Stimulated activated CD4-positive, alpha-beta T cell treated with anti-CD3 and anti-CD28 coated beads, Interleukin-2, amount 100 ng/mL, for 24 hours (primary cell): ENCODE results near the gene OR5B21.
A peak's percentile ranks its signal among the peaks of the same experiment; 100 is the strongest.

Experiments used
- DNase-seq, 2 donors: peaks; one replicate each; pipeline ENCODE4 v3.0.0-alpha.2; 2020

Gene OR5B21

DNA sequence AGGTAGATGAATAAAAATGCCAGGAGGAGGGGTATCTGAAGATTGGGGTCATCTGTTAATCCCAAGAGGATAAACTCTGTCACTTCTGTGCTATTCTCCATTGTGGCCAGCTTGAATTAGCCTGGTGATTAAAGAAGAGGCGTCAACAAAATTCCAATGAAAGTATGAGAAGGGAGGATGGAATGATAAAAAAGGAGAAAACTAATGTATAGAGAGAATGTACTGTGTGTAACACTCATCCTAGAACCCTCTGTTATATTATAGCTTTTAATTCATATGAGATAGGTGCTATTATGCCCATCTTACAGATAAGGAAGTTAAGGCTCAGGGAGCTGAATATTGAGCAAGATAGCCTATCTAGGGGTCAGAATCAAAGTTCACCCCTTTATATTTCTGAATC is at the start of gene OR5B21:
OR5B21 (minus strand) TSS at position 101 of the 400 bp plus-strand sequence; CDS start at position 101, 0 bp downstream.
- DNase-seq, result no peak

DNA sequence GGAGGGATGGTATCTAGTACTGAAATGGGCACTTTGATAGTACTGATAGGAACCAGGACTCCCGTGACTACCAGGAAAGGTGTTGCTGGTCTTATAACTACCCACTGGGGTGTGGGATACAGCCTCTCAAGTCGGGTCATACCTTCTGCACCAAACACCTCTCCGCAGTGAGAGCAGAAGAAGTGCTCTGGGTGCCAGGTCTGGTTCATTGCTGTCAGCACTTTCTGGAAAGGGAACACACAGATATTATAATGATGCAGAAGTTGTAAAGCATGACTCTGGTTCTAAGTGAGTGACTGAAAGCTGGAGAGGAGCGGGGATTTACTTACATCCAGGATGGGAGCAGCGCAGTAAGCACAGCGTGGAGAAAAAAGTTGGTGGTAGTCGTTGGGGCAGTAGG is 41.7 kb upstream of the OR5B21 start:
- DNase-seq, result no peak

DNA sequence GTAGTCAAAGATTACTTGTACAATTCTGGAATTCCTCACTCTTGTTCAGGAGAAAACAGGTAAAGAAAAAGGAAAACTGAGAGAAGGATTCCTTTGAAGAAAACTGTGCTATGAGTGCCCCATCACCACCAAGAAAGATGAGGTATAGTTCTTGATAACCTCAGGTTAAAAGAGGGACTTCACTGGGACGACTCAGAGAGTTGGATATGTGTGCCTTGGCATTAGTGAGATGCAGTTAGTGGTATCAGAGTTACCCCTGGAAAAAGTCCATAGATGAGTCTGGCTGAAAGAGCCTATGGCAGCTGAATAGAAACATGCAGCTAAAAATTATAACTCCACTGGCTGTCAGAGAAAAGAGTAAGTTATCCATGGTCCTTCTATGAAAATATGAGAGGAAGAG is 38.9 kb upstream of the OR5B21 start:
- no peak for DNase-seq

DNA sequence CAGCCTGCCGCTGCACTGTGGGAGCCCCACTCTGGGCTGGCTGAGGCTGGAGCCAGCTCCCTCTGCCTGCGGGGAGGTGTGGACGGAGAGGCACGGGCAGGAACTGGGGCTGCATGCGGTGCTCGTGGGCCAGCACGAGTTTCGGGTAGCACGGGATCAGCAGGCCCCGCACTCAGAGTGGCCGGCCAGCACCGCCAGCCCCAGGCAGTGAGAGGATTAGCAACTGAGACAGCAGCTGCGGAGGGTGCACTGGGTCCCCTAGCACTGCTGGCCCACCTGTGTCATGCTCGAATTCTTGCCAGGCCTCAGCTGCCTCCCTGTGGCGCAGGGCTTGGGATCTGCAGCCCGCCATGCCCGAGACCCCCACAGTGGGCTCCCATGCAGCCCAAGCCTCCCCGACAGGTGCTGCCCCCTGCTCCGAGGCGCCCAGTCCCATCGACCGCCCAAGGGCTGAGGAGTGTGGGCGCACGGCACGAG is 24.0 kb upstream of the OR5B21 start:
- DNase-seq, result no peak

DNA sequence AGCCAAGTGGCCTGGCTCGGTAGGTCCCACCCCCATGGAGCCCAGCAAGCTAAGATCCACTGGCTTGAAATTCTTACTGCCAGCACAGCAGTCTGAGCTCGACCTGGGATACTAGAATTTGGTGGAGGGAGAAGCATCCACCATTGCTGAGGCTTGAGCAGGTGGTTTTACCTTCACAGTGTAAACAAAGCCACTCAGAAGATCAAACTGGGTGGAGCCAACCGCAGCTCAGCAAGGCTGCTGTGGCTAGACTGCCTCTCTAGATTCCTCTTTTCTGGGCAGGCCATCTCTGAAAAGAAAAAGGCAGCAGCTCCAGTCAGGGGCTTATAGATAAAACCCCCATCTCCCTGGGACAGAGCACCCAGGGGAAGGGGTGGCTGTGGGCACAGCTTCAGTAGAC is 22.3 kb upstream of the OR5B21 start:
- no peak for DNase-seq

DNA sequence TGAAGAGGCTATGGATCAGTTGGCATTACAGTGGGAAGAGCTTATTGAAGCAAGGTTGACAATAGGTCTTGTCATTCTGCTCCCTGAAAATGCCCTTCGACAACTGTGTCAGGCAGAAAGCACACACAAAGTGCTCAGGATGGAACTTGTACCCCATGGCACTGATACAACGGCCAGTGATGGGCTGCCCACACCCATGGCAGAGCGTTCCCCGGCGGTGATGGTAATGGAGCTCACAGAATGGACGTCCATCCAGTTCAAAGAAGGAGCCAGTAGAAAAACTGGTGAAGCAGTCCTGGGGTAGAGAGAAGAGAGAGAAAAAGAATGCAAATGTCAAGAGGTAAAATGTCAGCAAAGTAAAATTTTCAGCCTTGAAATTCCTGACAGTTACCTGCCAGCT is 19.5 kb upstream of the OR5B21 start:
- no peak for DNase-seq

DNA sequence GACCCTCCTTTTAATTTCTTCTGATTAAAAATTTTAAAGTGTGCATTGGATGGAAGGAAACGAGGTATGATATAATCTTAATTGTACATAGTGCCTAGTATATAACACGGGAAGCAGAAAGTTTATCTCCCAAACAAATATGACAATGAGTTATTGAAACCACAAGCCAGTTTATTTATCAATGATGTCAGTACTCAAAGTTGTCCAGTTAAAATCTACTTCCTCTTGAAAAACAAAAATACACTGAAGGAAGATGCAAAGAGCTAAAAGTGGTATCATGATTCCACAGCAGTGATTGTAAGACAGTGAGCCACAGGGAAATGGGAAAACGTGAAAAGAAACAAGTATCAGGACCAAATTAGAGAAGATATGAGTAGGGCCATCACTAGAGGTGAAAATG is 18.8 kb upstream of the OR5B21 start:
- DNase-seq, result no peak

DNA sequence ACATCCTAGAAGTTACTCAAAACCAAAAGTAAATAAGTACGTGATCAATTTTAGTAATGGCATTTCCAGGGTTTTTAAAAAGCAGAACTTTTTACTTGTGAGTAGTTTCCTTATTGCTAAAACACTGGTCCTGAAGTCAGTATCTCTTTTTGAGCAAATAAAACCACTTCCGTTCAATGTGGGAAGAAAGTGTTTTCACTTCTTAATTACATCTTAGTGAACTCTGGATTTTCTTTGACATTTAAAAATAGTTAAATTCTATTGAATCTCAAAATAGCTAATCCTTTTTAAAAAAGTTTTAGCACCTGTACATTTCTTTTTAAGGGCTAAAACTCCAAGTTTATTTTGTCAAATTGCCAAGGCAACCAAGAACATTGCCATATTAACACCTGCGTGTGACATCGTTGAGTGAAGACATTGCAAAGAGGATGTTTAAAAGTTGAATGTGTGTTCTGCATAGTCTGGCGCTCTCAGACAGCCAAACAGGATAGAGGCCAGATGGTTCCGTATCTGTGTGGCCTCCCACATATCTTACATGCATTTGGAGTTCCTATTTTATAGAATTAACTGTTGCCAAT is 17.2 kb upstream of the OR5B21 start:
- DNase-seq, result no peak

DNA sequence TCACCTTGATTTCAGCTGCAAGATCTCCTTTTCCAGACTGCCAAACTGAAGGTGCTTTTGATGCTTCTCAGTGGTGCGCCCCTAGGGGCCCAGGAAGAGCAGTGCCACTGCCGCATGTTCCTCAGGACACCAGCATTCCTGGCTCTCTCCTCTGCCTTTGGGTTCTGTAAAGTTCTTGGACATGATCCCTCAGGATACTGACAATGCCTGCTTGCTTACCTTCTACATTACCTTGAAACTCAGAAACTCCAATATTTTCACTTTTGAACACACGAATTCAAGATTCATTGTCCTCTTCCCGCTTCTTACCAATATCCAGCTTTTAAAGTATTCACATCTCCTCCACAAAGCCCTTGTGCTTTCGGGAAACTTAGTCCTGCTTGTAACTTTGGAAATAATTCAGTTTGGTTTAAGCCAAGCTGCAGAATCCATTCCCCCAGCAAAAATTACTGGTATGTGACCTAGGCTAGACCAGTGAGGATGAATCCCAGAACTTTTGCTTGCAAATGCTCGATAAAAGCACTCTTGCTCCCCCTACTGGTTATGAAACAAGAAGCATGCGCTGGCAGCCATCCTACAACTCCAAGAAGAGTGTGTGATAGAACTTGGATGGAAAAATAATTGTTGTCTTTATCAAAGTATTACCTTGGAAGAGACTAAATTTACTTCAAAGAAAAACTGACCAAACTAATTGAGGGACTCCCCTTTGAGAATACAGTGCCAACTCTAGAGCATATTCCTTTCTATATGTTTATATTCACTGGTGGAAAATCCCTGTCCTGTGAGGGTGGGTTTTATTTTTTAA is 16.5 kb upstream of the OR5B21 start:
- peak; percentile 47 to 48 for DNase-seq

DNA sequence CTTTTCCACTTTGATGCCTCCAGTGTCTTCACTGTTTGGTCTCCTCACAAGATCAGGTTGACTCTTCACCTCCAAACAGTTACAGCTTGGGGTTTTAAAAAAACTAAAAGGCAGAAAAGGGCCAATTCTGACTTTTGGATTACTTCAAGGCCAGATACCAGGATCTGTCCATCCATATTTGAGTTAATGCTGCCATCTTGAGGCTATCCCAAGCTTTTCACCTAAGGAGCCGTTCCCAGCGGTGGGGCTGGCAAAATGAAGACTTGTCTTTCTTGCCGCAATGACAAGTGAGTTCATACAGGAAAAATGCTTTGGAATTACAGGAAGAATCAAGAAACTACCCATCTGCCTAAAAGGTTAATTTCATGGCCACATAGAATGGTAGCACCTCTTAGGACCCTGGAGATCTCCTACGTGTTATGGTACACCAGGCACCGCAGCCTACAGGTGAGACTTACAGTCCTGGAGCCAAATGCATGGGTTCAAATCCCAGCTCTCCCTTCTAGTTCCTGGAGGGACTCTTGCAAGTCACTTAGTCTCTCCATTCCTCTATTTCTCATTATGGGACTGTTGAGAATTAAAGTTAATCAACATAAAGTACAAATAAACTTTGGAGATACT is 6.0 kb upstream of the OR5B21 start:
- DNase-seq, result peak in 1 of 2 donors; percentile 10

DNA sequence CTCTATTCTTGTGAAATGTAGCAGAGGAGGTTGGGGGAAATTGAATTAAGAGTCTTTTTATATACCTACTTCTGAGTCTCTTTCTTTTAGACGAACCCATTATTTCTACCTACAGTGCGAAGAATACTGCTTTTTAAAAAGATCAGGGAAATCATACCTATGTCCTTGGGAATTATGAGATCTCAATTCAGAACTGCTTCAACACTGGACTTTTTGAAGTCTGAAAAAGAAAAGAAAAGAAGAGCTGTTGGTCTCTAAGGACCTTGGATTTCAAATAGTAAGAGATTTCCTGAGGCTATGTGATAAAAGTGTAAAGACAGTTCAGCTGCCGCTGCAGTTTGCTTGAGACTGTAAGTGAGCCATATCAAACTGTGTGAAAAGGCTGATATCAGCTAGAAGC is 3.7 kb upstream of the OR5B21 start:
- no peak for DNase-seq

DNA sequence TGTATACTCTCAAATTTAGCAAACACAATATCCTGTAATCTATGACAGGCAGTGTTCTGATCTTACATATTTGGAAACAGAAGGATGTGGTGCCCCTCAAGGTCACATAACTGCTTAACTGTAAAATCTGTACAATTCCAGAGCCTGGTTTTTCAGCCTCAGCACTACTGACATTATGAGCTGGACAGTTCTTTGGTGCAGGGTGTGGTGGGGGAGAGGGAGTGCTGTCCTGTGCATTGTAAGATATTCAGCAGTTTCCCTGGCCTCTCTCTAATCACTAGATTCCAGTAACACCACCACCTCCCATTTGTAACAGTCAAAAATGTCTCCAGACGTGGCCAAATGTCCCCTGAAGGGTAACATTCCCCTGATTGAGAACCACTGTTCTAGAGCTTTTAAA is 1.8 kb upstream of the OR5B21 start:
- no peak for DNase-seq

DNA sequence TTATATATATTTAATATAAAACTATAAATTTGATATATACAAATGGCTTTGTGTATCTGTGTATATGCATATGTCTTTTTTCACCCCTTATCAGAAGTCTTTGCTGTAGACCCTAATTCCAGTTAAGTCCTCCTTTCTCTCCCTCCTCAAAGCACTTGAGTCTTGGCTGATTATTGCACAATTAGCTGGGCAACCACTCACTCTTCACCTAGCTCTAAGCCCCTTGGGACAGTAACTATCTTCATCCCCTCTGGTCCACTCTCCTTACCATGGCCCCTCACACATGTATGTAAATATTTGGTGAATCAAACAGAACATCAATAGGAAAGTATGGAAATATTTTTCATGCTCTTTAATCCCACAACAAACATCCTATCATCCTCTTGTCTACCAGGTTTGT is 909 bp upstream of the OR5B21 start:
- DNase-seq, result no peak

DNA sequence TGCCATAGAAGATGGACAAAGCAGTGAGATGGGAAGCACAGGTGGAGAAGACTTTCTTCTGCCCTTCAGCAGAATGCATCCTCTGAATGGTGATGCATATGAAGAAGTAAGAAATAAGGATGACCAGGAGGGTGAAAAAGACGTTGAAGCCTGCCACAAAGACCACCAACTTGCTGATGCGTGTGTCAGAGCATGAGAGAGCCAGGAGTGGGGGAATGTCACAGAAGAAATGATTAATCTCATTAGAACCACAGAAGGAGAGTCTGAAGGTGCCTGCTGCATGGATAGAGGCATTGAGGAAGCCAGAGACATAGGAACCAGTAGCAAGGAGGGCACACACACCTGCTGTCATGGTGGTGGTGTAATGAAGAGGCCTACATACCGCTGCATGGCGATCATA is 550 bp downstream of the OR5B21 start:
- no peak for DNase-seq

DNA sequence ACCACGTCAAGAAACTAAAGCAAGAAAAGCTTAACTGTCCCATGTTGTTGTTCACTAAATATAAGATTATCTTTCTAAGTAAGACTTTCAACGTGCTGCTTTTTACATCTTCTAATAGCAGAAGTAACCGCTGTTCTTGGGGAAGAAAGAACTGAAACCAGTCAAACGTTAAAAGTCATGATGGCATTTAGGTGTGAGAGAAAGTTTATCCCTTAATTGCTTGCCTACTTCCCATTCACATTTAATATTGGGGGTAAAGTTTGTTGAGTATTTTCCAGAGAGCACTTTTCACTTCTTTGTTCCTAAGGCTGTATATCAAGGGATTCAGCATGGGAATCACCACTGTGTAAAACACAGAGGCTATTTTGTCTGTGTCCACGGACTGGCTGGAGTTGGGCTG is 970 bp downstream of the OR5B21 start:
- DNase-seq, result no peak

DNA sequence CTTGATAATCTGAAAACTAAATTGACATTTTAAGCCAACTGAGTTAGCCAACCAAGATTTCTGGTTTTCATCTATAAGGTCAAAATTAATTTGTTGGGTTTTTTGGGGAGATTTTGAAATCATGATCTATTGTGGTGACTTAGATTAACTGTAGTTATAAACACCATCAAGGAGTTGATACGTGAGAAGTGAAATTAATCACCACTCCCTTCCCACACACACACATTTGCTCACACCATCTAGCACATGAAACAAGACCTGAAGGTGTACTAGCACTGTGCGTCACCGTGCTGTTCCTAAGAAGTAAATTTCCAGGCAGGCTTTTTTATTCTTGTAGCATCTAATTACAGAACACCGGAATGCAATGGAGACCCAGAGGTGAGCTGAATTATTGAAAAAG is 2.1 kb downstream of the OR5B21 start:
- peak in 1 of 2 donors; percentile 8 for DNase-seq

DNA sequence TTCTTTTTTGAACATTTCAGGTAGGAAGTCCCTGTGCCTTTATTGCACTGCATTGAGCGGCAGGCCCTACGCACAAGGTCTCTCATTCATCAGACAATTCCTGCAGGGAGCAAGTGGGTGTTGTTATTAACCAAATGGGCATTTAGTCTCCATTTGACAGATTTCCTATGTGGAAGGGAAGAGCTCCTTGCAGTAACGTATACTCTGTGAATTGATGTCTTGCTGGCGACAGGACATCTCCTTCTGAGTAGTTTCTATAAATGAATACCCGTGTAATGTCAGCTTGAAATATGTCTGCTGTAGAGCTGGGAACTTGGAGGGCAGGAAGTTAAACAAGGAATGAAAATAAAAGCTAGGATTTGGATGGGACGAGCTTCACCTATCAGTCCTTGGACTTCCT is 3.7 kb downstream of the OR5B21 start:
- DNase-seq, result no peak

DNA sequence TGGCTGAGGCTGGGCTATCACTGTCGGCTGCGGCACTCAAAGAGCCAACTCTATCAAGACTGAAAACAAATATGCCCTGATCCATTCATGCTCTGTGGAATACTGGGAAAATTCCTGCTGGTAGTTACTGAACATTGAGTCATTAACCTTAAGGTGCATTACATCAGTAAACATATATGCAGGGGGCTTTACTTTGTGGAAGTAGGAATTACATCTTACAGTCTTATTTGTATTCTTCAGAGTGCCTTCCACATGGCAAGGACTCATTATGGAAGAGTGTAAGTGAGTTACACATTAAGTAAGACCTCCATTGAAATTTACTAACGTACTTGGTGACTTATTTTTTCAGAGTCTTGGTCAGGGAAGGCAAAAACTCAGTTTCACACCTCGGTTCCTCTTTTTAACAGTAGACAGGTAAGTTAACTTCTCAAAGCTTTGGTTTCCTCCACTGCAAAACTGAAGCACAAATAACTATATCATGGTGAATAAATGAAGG is 4.5 kb downstream of the OR5B21 start:
- no peak for DNase-seq

DNA sequence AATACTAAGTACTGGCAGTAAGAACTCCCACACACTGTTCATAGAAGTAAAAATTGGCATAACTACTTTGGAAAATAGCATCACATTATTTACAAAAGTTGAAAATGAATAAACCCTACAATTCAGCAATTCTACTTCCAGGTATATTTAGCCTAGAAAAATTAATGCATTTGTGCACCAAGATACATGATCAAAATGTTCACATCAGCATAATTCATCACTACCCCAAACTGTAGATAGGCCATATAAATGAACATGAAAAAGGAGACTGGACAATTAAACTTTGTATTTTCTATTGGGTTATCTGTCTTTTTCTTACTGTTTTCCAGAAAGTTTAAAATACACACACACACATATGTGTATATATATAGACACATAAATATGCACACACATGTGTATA is 5.9 kb downstream of the OR5B21 start:
- no peak for DNase-seq

DNA sequence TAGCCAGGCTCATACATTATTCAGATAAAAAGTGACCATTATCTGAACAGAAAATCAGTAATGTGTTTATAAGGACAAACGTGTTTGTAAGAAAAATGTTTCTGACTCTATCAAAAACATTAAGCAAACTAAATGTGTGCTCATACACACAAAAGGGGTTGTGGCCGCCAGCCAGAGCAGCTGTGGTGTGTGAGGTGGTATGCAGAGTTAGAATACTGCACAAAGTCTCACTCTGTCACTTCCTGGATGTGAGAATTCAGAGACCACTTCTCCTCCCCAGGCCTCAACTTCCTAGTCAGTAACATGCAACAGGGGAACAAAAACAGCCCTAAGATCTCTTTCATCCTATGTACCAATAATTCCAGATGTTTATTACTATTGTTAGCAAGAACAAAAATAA is 9.4 kb downstream of the OR5B21 start:
- peak in 1 of 2 donors; percentile 2 for DNase-seq

DNA sequence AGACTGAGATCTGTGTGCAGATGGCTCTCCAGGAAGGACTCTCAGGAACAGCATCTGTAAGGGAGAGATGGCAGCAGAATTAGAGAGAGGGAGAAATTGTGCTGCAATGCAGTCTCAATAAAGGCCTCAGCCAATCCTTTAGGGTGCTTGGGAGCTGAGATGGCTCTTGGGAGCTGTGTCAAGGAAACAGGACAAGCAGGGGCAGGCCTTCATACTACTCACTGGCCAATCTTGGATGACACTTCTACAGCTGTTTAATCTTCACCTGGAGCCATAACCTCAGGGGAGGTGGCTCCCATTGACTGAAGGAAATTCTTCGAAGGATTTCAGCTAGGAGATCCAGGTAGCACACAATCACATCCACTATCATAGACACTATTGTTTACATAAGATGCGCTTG is 10.0 kb downstream of the OR5B21 start:
- DNase-seq, result no peak

DNA sequence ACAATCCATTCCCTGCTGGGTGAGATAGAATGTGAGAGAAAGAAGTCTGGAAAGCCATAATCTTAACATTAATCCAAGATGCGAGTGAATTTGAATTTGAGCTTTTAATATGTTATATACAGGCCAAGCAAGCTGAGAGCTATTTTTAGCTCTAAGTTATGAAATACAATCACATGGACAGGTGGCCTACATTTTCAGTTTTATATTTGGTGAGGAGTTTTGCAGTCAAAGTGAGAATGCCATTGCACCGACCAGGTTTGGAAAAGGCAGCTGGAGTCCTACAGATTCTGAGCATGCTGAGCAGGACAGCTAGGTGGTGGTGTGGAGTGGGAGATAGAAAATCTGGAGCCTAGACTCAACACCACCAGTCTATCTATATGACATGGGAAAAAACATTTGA is 12.0 kb downstream of the OR5B21 start:
- no peak for DNase-seq

DNA sequence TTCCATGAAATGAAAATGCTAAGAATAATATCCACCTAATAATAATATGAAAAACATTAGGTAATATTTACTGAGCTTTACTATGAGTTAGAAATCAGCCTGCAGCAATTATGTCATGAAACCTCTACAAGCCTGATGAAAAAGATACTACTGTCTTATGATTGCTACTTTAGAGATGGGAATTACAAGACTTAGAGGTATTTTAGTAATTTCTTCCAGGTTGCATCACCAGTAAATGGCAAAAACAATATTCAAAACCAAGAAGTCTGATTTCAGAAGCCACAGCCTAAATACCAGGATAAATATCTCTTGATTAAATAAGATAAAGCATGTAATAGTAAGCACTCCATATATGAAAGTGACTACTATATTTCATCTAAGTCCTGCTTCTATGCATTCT is 13.8 kb downstream of the OR5B21 start:
- no peak for DNase-seq

DNA sequence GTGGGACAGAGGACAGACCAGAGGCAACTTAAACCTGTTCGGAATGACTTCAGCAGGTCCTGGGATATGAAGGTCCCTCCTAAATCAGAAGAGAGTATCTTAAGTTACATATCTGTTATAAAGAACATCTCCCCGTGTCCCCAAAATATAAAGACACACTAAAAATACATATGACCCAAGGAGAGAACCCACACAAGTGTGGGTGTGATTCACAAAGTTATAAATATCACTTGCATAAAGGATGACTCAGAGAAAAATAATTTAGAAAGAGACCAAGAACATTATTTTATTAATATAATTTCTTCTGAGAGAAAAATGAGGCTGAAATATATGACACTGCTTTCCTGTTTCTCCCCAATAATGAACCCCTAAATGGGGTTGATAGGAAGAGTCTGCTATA is 14.2 kb downstream of the OR5B21 start:
- DNase-seq, result no peak
